ENCODE results near the gene ADGRB3. TPM values are rescaled to one million over a fixed set of nuclear protein-coding genes. Genes with fewer than 3 reads are reported as not detected.
"Not testable (repeated sequence)": the region's sequence is repeated elsewhere in the genome, so short reads cannot be mapped to it uniquely, and the experiment has no call there.

ADGRB3 gene
- total RNA-seq, 1 experiment from 2014 or later: not detected

GRCh38 chr6:68675548-68675947, 40.5 kb downstream of the ADGRB3 start:
- Histone ChIP-seq H3K4me1 (ENCODE audit: low read length) (no peaks in the 10 kb centered on the region), H2AFZ (ENCODE audit: low read length) (no peak overlapping the region), H3K9me2 (replicated peaks; ENCODE audit: insufficient read depth, low read length) (no peaks in the 10 kb centered on the region), H3K9me3 (ENCODE audit: low read length) (no peaks in the 10 kb centered on the region), H4K20me1 (ENCODE audit: insufficient read depth, low read depth, low read length) (no peaks in the 10 kb centered on the region), H3K4me2 (ENCODE audit: low read depth, low read length, poor library complexity, severe bottlenecking) (no peak overlapping the region), H3K27ac (ENCODE audit: low read length) (no peak overlapping the region), H3K27me3 (ENCODE audit: low read length) (no peaks in the 10 kb centered on the region), H3K4me3 (ENCODE audit: low read length) (no peak overlapping the region), H3K36me3 (ENCODE audit: insufficient read depth, low read length) (no peaks in the 10 kb centered on the region), H3K79me2 (ENCODE audit: low read length) (no peaks in the 10 kb centered on the region), H3K9ac (ENCODE audit: low read length) (no peak overlapping the region)
- no peak for DNase-seq

- H3K4me1 ChIP-seq (ENCODE audit: low read length); H3K27ac ChIP-seq (ENCODE audit: low read length); H3K9me2 ChIP-seq (replicated peaks; ENCODE audit: insufficient read depth, low read length); H4K20me1 ChIP-seq (ENCODE audit: insufficient read depth, low read depth, low read length); H3K9ac ChIP-seq (ENCODE audit: low read length); DNase-seq; H2AFZ ChIP-seq (ENCODE audit: low read length); H3K9me3 ChIP-seq (ENCODE audit: low read length); H3K36me3 ChIP-seq (ENCODE audit: insufficient read depth, low read length); H3K27me3 ChIP-seq (ENCODE audit: low read length); H3K4me3 ChIP-seq (ENCODE audit: low read length); H3K79me2 ChIP-seq (ENCODE audit: low read length); H3K4me2 ChIP-seq (ENCODE audit: low read depth, low read length, poor library complexity, severe bottlenecking): not testable (repeated sequence)
These were observed 41.0 kb downstream of the ADGRB3 start for GRCh38 chr6:68676094-68676493.

- Histone ChIP-seq H3K9me3 (ENCODE audit: low read length) (no peaks in the 10 kb centered on the region), H3K79me2 (ENCODE audit: low read length) (no peaks in the 10 kb centered on the region), H3K27me3 (ENCODE audit: low read length) (no peaks in the 10 kb centered on the region), H4K20me1 (ENCODE audit: insufficient read depth, low read depth, low read length) (no peaks in the 10 kb centered on the region), H3K9me2 (replicated peaks; ENCODE audit: insufficient read depth, low read length) (no peaks in the 10 kb centered on the region), H3K4me2 (ENCODE audit: low read depth, low read length, poor library complexity, severe bottlenecking) (no peak overlapping the region), H3K9ac (ENCODE audit: low read length) (no peak overlapping the region), H3K36me3 (ENCODE audit: insufficient read depth, low read length) (no peaks in the 10 kb centered on the region), H3K27ac (ENCODE audit: low read length) (no peak overlapping the region), H3K4me3 (ENCODE audit: low read length) (no peak overlapping the region), H2AFZ (ENCODE audit: low read length) (no peak overlapping the region), H3K4me1 (ENCODE audit: low read length) (no peaks in the 10 kb centered on the region)
- no peak for DNase-seq
These were observed 42.0 kb downstream of the ADGRB3 start for GRCh38 chr6:68677058-68677457.

GRCh38 chr6:68679399-68679798, 44.3 kb downstream of the ADGRB3 start:
- H3K4me2 ChIP-seq (ENCODE audit: low read depth, low read length, poor library complexity, severe bottlenecking): no peak overlapping the region
- H2AFZ ChIP-seq (ENCODE audit: low read length): no peak overlapping the region
- no peaks in the 10 kb centered on the region for H4K20me1 ChIP-seq (ENCODE audit: insufficient read depth, low read depth, low read length)
- no peak overlapping the region for H3K9ac ChIP-seq (ENCODE audit: low read length)
- no peaks in the 10 kb centered on the region for H3K4me1 ChIP-seq (ENCODE audit: low read length)
- H3K79me2 ChIP-seq (ENCODE audit: low read length): no peaks in the 10 kb centered on the region
- H3K9me3 ChIP-seq (ENCODE audit: low read length): no peaks in the 10 kb centered on the region
- no peaks in the 10 kb centered on the region for H3K27me3 ChIP-seq (ENCODE audit: low read length)
- no peaks in the 10 kb centered on the region for H3K9me2 ChIP-seq (replicated peaks; ENCODE audit: insufficient read depth, low read length)
- no peak for DNase-seq
- H3K27ac ChIP-seq (ENCODE audit: low read length): no peak overlapping the region
- H3K4me3 ChIP-seq (ENCODE audit: low read length): no peak overlapping the region
- no peaks in the 10 kb centered on the region for H3K36me3 ChIP-seq (ENCODE audit: insufficient read depth, low read length)

GRCh38 chr6:68680264-68680663, 45.2 kb downstream of the ADGRB3 start:
- Histone ChIP-seq H3K4me1 (ENCODE audit: low read length) (no peaks in the 10 kb centered on the region), H3K79me2 (ENCODE audit: low read length) (no peaks in the 10 kb centered on the region), H3K4me3 (ENCODE audit: low read length) (no peak overlapping the region), H4K20me1 (ENCODE audit: insufficient read depth, low read depth, low read length) (no peaks in the 10 kb centered on the region), H3K9me2 (replicated peaks; ENCODE audit: insufficient read depth, low read length) (no peaks in the 10 kb centered on the region), H3K27ac (ENCODE audit: low read length) (no peak overlapping the region), H3K9ac (ENCODE audit: low read length) (no peak overlapping the region), H3K4me2 (ENCODE audit: low read depth, low read length, poor library complexity, severe bottlenecking) (no peak overlapping the region), H3K27me3 (ENCODE audit: low read length) (no peaks in the 10 kb centered on the region), H3K36me3 (ENCODE audit: insufficient read depth, low read length) (no peaks in the 10 kb centered on the region), H3K9me3 (ENCODE audit: low read length) (no peaks in the 10 kb centered on the region), H2AFZ (ENCODE audit: low read length) (no peak overlapping the region)
- no peak for DNase-seq

GRCh38 chr6:68689910-68690309, 54.8 kb downstream of the ADGRB3 start:
- Histone ChIP-seq H3K36me3 (ENCODE audit: insufficient read depth, low read length) (no peaks in the 10 kb centered on the region), H3K9me3 (ENCODE audit: low read length) (no peaks in the 10 kb centered on the region), H3K27me3 (ENCODE audit: low read length) (no peaks in the 10 kb centered on the region), H3K9ac (ENCODE audit: low read length) (no peak overlapping the region), H3K4me3 (ENCODE audit: low read length) (no peak overlapping the region), H3K9me2 (replicated peaks; ENCODE audit: insufficient read depth, low read length) (no peaks in the 10 kb centered on the region), H4K20me1 (ENCODE audit: insufficient read depth, low read depth, low read length) (no peaks in the 10 kb centered on the region), H2AFZ (ENCODE audit: low read length) (no peak overlapping the region), H3K27ac (ENCODE audit: low read length) (no peak overlapping the region), H3K79me2 (ENCODE audit: low read length) (no peaks in the 10 kb centered on the region), H3K4me1 (ENCODE audit: low read length) (no peaks in the 10 kb centered on the region), H3K4me2 (ENCODE audit: low read depth, low read length, poor library complexity, severe bottlenecking) (no peak overlapping the region)
- DNase-seq: no peak

GRCh38 chr6:68691120-68691519, 56.0 kb downstream of the ADGRB3 start:
- no peak for DNase-seq
- Histone ChIP-seq H3K27me3 (ENCODE audit: low read length) (no peaks in the 10 kb centered on the region), H3K4me1 (ENCODE audit: low read length) (no peaks in the 10 kb centered on the region), H3K9ac (ENCODE audit: low read length) (no peak overlapping the region), H3K9me2 (replicated peaks; ENCODE audit: insufficient read depth, low read length) (no peaks in the 10 kb centered on the region), H3K79me2 (ENCODE audit: low read length) (no peaks in the 10 kb centered on the region), H3K4me2 (ENCODE audit: low read depth, low read length, poor library complexity, severe bottlenecking) (no peak overlapping the region), H4K20me1 (ENCODE audit: insufficient read depth, low read depth, low read length) (no peaks in the 10 kb centered on the region), H3K27ac (ENCODE audit: low read length) (no peak overlapping the region), H2AFZ (ENCODE audit: low read length) (no peak overlapping the region), H3K36me3 (ENCODE audit: insufficient read depth, low read length) (no peaks in the 10 kb centered on the region), H3K4me3 (ENCODE audit: low read length) (no peak overlapping the region), H3K9me3 (ENCODE audit: low read length) (no peaks in the 10 kb centered on the region)

- Histone ChIP-seq H4K20me1 (ENCODE audit: insufficient read depth, low read depth, low read length) (no peaks in the 10 kb centered on the region), H3K27ac (ENCODE audit: low read length) (no peak overlapping the region), H3K4me3 (ENCODE audit: low read length) (no peak overlapping the region), H3K9me2 (replicated peaks; ENCODE audit: insufficient read depth, low read length) (no peaks in the 10 kb centered on the region), H3K4me2 (ENCODE audit: low read depth, low read length, poor library complexity, severe bottlenecking) (no peak overlapping the region), H3K9me3 (ENCODE audit: low read length) (no peaks in the 10 kb centered on the region), H2AFZ (ENCODE audit: low read length) (no peak overlapping the region), H3K36me3 (ENCODE audit: insufficient read depth, low read length) (no peaks in the 10 kb centered on the region), H3K27me3 (ENCODE audit: low read length) (0 out of 2 replicates have a peak, but pooled peaks cover 3% of the 10 kb centered on the region), H3K9ac (ENCODE audit: low read length) (no peak overlapping the region), H3K79me2 (ENCODE audit: low read length) (no peaks in the 10 kb centered on the region), H3K4me1 (ENCODE audit: low read length) (no peaks in the 10 kb centered on the region)
- DNase-seq: no peak
These were observed 58.2 kb downstream of the ADGRB3 start for GRCh38 chr6:68693271-68693670.

- Histone ChIP-seq H3K4me3 (ENCODE audit: low read length) (no peak overlapping the region), H3K9me3 (ENCODE audit: low read length) (no peaks in the 10 kb centered on the region), H3K9me2 (replicated peaks; ENCODE audit: insufficient read depth, low read length) (no peaks in the 10 kb centered on the region), H3K4me1 (ENCODE audit: low read length) (no peaks in the 10 kb centered on the region), H3K9ac (ENCODE audit: low read length) (no peak overlapping the region), H3K27me3 (ENCODE audit: low read length) (0 out of 2 replicates have a peak, but pooled peaks cover 3% of the 10 kb centered on the region), H3K4me2 (ENCODE audit: low read depth, low read length, poor library complexity, severe bottlenecking) (no peak overlapping the region), H3K36me3 (ENCODE audit: insufficient read depth, low read length) (no peaks in the 10 kb centered on the region), H4K20me1 (ENCODE audit: insufficient read depth, low read depth, low read length) (no peaks in the 10 kb centered on the region), H3K79me2 (ENCODE audit: low read length) (no peaks in the 10 kb centered on the region), H3K27ac (ENCODE audit: low read length) (no peak overlapping the region), H2AFZ (ENCODE audit: low read length) (no peak overlapping the region)
- no peak for DNase-seq
These were observed 60.3 kb downstream of the ADGRB3 start for GRCh38 chr6:68695403-68695802.
